Measurements from ENCODE around the gene CCDC85B. TPM values are rescaled to one million over a fixed set of nuclear protein-coding genes. Genes with fewer than 3 reads are reported as not detected.

Gene CCDC85B
- polyA plus RNA-seq, 3 donors: 20.8 to 35.2 (median 24.4) TPM

- intact Hi-C loops (cut with micrococcal nuclease): loop anchor here in 1 of 2 donors (1.0 to 2.0 kb wide), 2 partner anchors 11 to 18 kb away; partner anchors contain the start of genes C11orf68, CCDC85B and DRAP1
- TF ChIP-seq CTCF (IDR thresholded peaks at IDR 0.05): no peak
- Mint-ChIP-seq H3K4me3 (peak overlapping the region; percentile 59 to 72), H3K9me3 (no peaks in the 10 kb centered on the region), H3K36me3 (peaks cover 6 to 9% of the 10 kb centered on the region in 2 donors), H3K27me3 (ENCODE audit: low read depth in 3 of 3) (peaks cover 0 to 5% (median 4%) of the 10 kb centered on the region in 3 donors), H3K27ac (peak overlapping the region; percentile 81 to 92 (median 88)), H3K4me1 (peaks cover 16% of the 10 kb centered on the region)
- H3K9me3 ChIP-seq (replicated peaks in 1 of 2; ENCODE audit: control insufficient read depth in 1 of 2, insufficient read depth in 1 of 2, low read length in 2 of 2): no peaks in the 10 kb centered on the region
- peaks cover 5% of the 10 kb centered on the region for H4K20me1 ChIP-seq (ENCODE audit: insufficient read depth, low read length)
- peaks cover 4% of the 10 kb centered on the region for H3K79me2 ChIP-seq (ENCODE audit: insufficient read depth, low read length)
- no peaks in the 10 kb centered on the region for H3K27me3 ChIP-seq (ENCODE audit: control insufficient read depth in 2 of 2, insufficient read depth in 2 of 2, low read length in 2 of 2)
- H3K27ac ChIP-seq (ENCODE audit: low read depth in 1 of 2, low read length in 2 of 2): peak overlapping the region; percentile 1 to 59
- peaks cover 22 to 28% of the 10 kb centered on the region in 2 donors for H3K4me1 ChIP-seq (ENCODE audit: control insufficient read depth in 1 of 2, insufficient read depth in 2 of 2, low read length in 2 of 2)
- 90% methylated on average over 2 of the region's 11 CpGs for WGBS (ENCODE audit: insufficient coverage)
- no peak for DNase-seq
- H2AFZ ChIP-seq (ENCODE audit: insufficient read depth, low read depth, low read length, poor library complexity, severe bottlenecking): peak overlapping the region; percentile 63
- peak overlapping the region; percentile 96 for H3K4me2 ChIP-seq (replicated peaks; ENCODE audit: extremely low read depth, low read length, poor library complexity, severe bottlenecking)
- peak overlapping the region; percentile 86 for H3K9ac ChIP-seq (ENCODE audit: insufficient read depth, low read length, poor library complexity, severe bottlenecking)
- H3K4me3 ChIP-seq (replicated peaks in 1 of 3; ENCODE audit: low read depth in 2 of 3, low read length in 3 of 3): peak overlapping the region in 1 of 3 experiments; percentile 92
- peaks cover 0 to 5% of the 10 kb centered on the region in 2 donors for H3K36me3 ChIP-seq (replicated peaks in 1 of 2; ENCODE audit: control insufficient read depth in 1 of 2, insufficient read depth in 2 of 2, low read length in 2 of 2)
These were observed 10.4 kb downstream of the CCDC85B start for GRCh38 chr11:65900899-65901180.

GRCh38 chr11:65903068-65903481 is 12.6 kb downstream of the CCDC85B start:
- Mint-ChIP-seq H3K27ac (no peak overlapping the region), H3K4me3 (no peak overlapping the region), H3K9me3 (no peaks in the 10 kb centered on the region), H3K36me3 (no peaks in the 10 kb centered on the region), H3K27me3 (ENCODE audit: low read depth in 3 of 3) (peaks cover 0 to 10% (median 4%) of the 10 kb centered on the region in 3 donors), H3K4me1 (peaks cover 16% of the 10 kb centered on the region)
- TF ChIP-seq CTCF (IDR thresholded peaks at IDR 0.05): no peak
- peaks cover 22 to 28% of the 10 kb centered on the region in 2 donors for H3K4me1 ChIP-seq (ENCODE audit: control insufficient read depth in 1 of 2, insufficient read depth in 2 of 2, low read length in 2 of 2)
- H4K20me1 ChIP-seq (ENCODE audit: insufficient read depth, low read length): peaks cover 5% of the 10 kb centered on the region
- H3K4me2 ChIP-seq (replicated peaks; ENCODE audit: extremely low read depth, low read length, poor library complexity, severe bottlenecking): no peak overlapping the region
- 4% methylated on average over 4 of the region's 5 CpGs for WGBS (ENCODE audit: insufficient coverage)
- no peak overlapping the region for H2AFZ ChIP-seq (ENCODE audit: insufficient read depth, low read depth, low read length, poor library complexity, severe bottlenecking)
- no peak overlapping the region for H3K27ac ChIP-seq (ENCODE audit: low read depth in 1 of 2, low read length in 2 of 2)
- H3K4me3 ChIP-seq (replicated peaks in 1 of 3; ENCODE audit: low read depth in 2 of 3, low read length in 3 of 3): no peak overlapping the region
- no peaks in the 10 kb centered on the region for H3K27me3 ChIP-seq (ENCODE audit: control insufficient read depth in 2 of 2, insufficient read depth in 2 of 2, low read length in 2 of 2)
- H3K79me2 ChIP-seq (ENCODE audit: insufficient read depth, low read length): peaks cover 3% of the 10 kb centered on the region
- H3K9me3 ChIP-seq (replicated peaks in 1 of 2; ENCODE audit: control insufficient read depth in 1 of 2, insufficient read depth in 1 of 2, low read length in 2 of 2): no peaks in the 10 kb centered on the region
- DNase-seq: no peak
- no peak overlapping the region for H3K9ac ChIP-seq (ENCODE audit: insufficient read depth, low read length, poor library complexity, severe bottlenecking)
- intact Hi-C loops (cut with micrococcal nuclease): no loop called here
- H3K36me3 ChIP-seq (replicated peaks in 1 of 2; ENCODE audit: control insufficient read depth in 1 of 2, insufficient read depth in 2 of 2, low read length in 2 of 2): no peaks in the 10 kb centered on the region
